HepG2 (cell line): ENCODE results near the gene ZFPM1. TPM values are rescaled to one million over a fixed set of nuclear protein-coding genes. Genes with fewer than 3 reads are reported as not detected.
A peak's percentile ranks its signal among the peaks of the same experiment; 100 is the strongest.

Experiments used
- AGO2 ChIP-seq: fragments of 200-400 bp; formaldehyde crosslinking; optimal IDR thresholded peaks from 2 replicates; pipeline ENCODE3; 2017; ENCODE audit warnings: mild to moderate bottlenecking, low read depth, low read length, moderate library complexity
- ARID2 ChIP-seq: sonication (generic); formaldehyde crosslinking; IDR thresholded peaks from 2 replicates; pipeline ENCODE4 v1.8.1; 2022; ENCODE audit warnings: mild to moderate bottlenecking, missing genetic modification reagents, borderline replicate concordance
- DMAP1 ChIP-seq: IDR thresholded peaks from 2 replicates; pipeline ENCODE4 v1.6.1; 2016
- NFKBIZ ChIP-seq: IDR thresholded peaks from 2 replicates; pipeline ENCODE4 v1.6.1; 2018; ENCODE audit warnings: missing genetic modification reagents, missing compliant biosample characterization
- NR2C2 ChIP-seq: sonication (generic); formaldehyde crosslinking; IDR thresholded peaks from 2 replicates; pipeline ENCODE4 v1.4.0; 2020; ENCODE audit warnings: missing genetic modification reagents, mild to moderate bottlenecking, moderate library complexity, borderline replicate concordance
- ZBTB26 ChIP-seq: IDR thresholded peaks from 2 replicates; pipeline ENCODE4 v1.6.1; 2016; ENCODE audit warnings: missing compliant biosample characterization, missing genetic modification reagents, borderline replicate concordance
- ZBTB4 ChIP-seq: sonication (generic); formaldehyde crosslinking; IDR thresholded peaks from 2 replicates; pipeline ENCODE4 v1.4.0; 2020; ENCODE audit warnings: missing genetic modification reagents, mild to moderate bottlenecking, borderline replicate concordance
- ZBTB44 ChIP-seq: sonication (generic); formaldehyde crosslinking; IDR thresholded peaks from 2 replicates; pipeline ENCODE4 v1.4.0; 2020; ENCODE audit warnings: missing genetic modification reagents
- ZNF138 ChIP-seq: sonication (generic); formaldehyde crosslinking; IDR thresholded peaks from 2 replicates; pipeline ENCODE4 v1.5.0; 2020; ENCODE audit warnings: mild to moderate bottlenecking, low read depth, missing genetic modification reagents
- ZNF276 ChIP-seq: sonication (generic); formaldehyde crosslinking; IDR thresholded peaks from 2 replicates; pipeline ENCODE4 v1.4.0; 2020; ENCODE audit warnings: mild to moderate bottlenecking, low read depth, missing genetic modification reagents
- ZNF281 ChIP-seq: sonication (generic); formaldehyde crosslinking; IDR thresholded peaks from 2 replicates; pipeline ENCODE4 v1.4.0; 2020; ENCODE audit warnings: missing genetic modification reagents, borderline replicate concordance
- ZNF432 ChIP-seq: sonication (generic); formaldehyde crosslinking; IDR thresholded peaks from 2 replicates; pipeline ENCODE4 v1.5.0; 2020; ENCODE audit warnings: missing genetic modification reagents, mild to moderate bottlenecking, borderline replicate concordance
- ZXDC ChIP-seq: sonication (generic); formaldehyde crosslinking; IDR thresholded peaks from 2 replicates; pipeline ENCODE4 v1.5.0; 2020; ENCODE audit warnings: mild to moderate bottlenecking, missing genetic modification reagents
- polyA plus RNA-seq, 8 experiments: library from polyadenylated mRNA; depleted of rRNA in 3 of 8; stranded (reverse) in 7 of 8; unstranded in 1 of 8; fragments of >200 nt; fragmentation: Illumina TruSeq in 4 of 8; extraction: Trizol in 4 of 8; gene quantifications; 2 replicates each; pipeline versions ENCODE4 v1.2.1 to v1.2.3, GENCODE V29; 2011 to 2016; ENCODE audit warnings: low read depth in 4 of 8, missing spikeins in 1 of 8, mixed read lengths in 1 of 8; ENCODE audit not compliant: insufficient read depth in 1 of 8
- total RNA-seq, 5 experiments: library from RNA; depleted of rRNA; stranded (reverse); fragments of >200 nt; fragmentation: Illumina TruSeq; extraction: Trizol; gene quantifications; 2 replicates each; pipeline ENCODE4 v1.2.3, GENCODE V29; 2016; ENCODE audit warnings: low read depth in 1 of 5

Gene ZFPM1
- total and polyA plus RNA-seq, 2 of the 13 experiments (the other 11 are each of a cell fraction or from before 2014, with no cell fraction given), result 1.3 to 3.8 TPM

- TF ChIP-seq ZNF276 (CRISPR knock-in tag) (no peak), ZNF138 (CRISPR knock-in tag) (no peak), ZBTB26 (CRISPR knock-in tag) (no peak), NR2C2 (CRISPR knock-in tag) (0 out of 2 replicates have a peak, but pooled peaks have one; percentile 24), ARID2 (CRISPR knock-in tag) (no peak), ZXDC (CRISPR knock-in tag) (no peak), ZNF281 (CRISPR knock-in tag) (peak; percentile 66; the same call in 1 of the 2 replicates), DMAP1 (no peak), ZBTB44 (no peak), NFKBIZ (CRISPR knock-in tag) (no peak), ZBTB4 (CRISPR knock-in tag) (0 out of 2 replicates have a peak, but pooled peaks have one; percentile 23), AGO2 (peak; percentile 64), ZNF432 (CRISPR knock-in tag) (no peak)
These were observed 15.4 kb downstream of the ZFPM1 start (continued) for GRCh38 chr16:88468275-88469129.
